GM12878 (cell line): Measurements from ENCODE around the gene CSF2. TPM values are rescaled to one million over a fixed set of nuclear protein-coding genes. Genes with fewer than 3 reads are reported as not detected.

Source experiments
- ATAC-seq: fragments of 200-7000 bp; cut with Tn5 transposase; 3 replicates; pipeline ENCODE4 v1.9.1; 2020; ENCODE audit warnings: mild to moderate bottlenecking, moderate library complexity
- BruUV-seq: library from RNA; stranded (reverse); fragments of 400-500 nt; replicated peaks from 2 replicates; lab custom pipeline; 2021; lab: Mats Ljungman, UMichigan
- CTCF ChIA-PET: fragments of 300-600 bp; sonication (Branson Sonifier 250); formaldehyde crosslinking; extraction: SDS; loops from one replicate; lab custom pipeline; 2021; ENCODE audit warnings: inconsistent platforms; lab: Yijun Ruan, JAX
- POLR2A ChIA-PET: fragments of 350-600 bp; formaldehyde crosslinking; extraction: SDS; loops from one replicate; lab custom pipeline; 2021; ENCODE audit warnings: inconsistent platforms; lab: Charles Lee
- RAD21 ChIA-PET: fragments of 300-600 bp; sonication (Branson Sonifier 250); formaldehyde crosslinking; loops from one replicate; lab custom pipeline; 2023; ENCODE audit warnings: antibody characterized with exemption; ENCODE audit not compliant: unreplicated experiment; lab: Charles Lee
- SMC1A ChIA-PET: fragments of 300-600 bp; sonication (Branson Sonifier 250); formaldehyde crosslinking; loops from one replicate; lab custom pipeline; 2023; ENCODE audit not compliant: unreplicated experiment, uncharacterized antibody; lab: Charles Lee
- DNase-seq: peaks from one replicate; pipeline ENCODE4 v3.0.0-alpha.2; 2011; ENCODE audit warnings: low read depth, low spot score
- FAIRE-seq: peaks from 3 replicates; lab custom pipeline; 2011; peaks lifted over from hg19 to GRCh38; lab: Jason Lieb, UNC
- H2AFZ ChIP-seq: 2 replicates; pipeline ENCODE4 v1.6.0; 2011; ENCODE audit warnings: low read depth, low read length, control low read depth; ENCODE audit not compliant: control insufficient read depth
- H3K27ac ChIP-seq: 2 replicates; pipeline ENCODE4 v1.5.1; 2011; ENCODE audit warnings: control low read depth; ENCODE audit not compliant: control insufficient read depth, insufficient read depth
- H3K27me3 ChIP-seq, 2 experiments: replicated peaks in 1 of 2; 2 replicates each; pipeline versions ENCODE4 v1.6.0 to v1.6.1; 2011; ENCODE audit warnings: low read length in 1 of 2; ENCODE audit not compliant: control insufficient read depth in 2 of 2, insufficient read depth in 2 of 2
- H3K36me3 ChIP-seq, 2 experiments: 2 replicates each; pipeline ENCODE4 v1.5.1; 2011; ENCODE audit warnings: low read length in 1 of 2; ENCODE audit not compliant: control insufficient read depth in 2 of 2, insufficient read depth in 2 of 2
- H3K4me1 ChIP-seq: 2 replicates; pipeline ENCODE4 v1.6.1; 2011; ENCODE audit warnings: mild to moderate bottlenecking, low read length, moderate library complexity, mixed read lengths; ENCODE audit not compliant: control insufficient read depth, insufficient read depth
- H3K4me2 ChIP-seq: 2 replicates; pipeline ENCODE4 v1.6.0; 2011; ENCODE audit warnings: control low read depth; ENCODE audit not compliant: control insufficient read depth, insufficient read depth
- H3K4me3 ChIP-seq: fragments of 200-600 bp; sonication (generic); 2 replicates; pipeline ENCODE4 v1.5.1; 2016
- H3K79me2 ChIP-seq: 2 replicates; pipeline ENCODE4 v1.6.0; 2011; ENCODE audit warnings: low read length; ENCODE audit not compliant: control insufficient read depth, insufficient read depth
- H3K9ac ChIP-seq: 2 replicates; pipeline ENCODE4 v1.8.0; 2011; ENCODE audit warnings: low read length, control low read depth, mixed read lengths; ENCODE audit not compliant: control insufficient read depth, insufficient read depth
- H3K9me3 ChIP-seq: replicated peaks from 3 replicates; pipeline ENCODE4 v1.5.1; 2011; ENCODE audit warnings: mild to moderate bottlenecking, low read length; ENCODE audit not compliant: control insufficient read depth, insufficient read depth
- H4K20me1 ChIP-seq: 2 replicates; pipeline ENCODE4 v1.6.0; 2011; ENCODE audit not compliant: control insufficient read depth, insufficient read depth
- BCL3 ChIP-seq: IDR thresholded peaks from 2 replicates; pipeline ENCODE4 v1.6.1; 2011; ENCODE audit warnings: borderline replicate concordance, low read depth, mild to moderate bottlenecking, moderate library complexity, low read length; ENCODE audit not compliant: insufficient read depth, poor library complexity, severe bottlenecking
- EED ChIP-seq: sonication (generic); IDR thresholded peaks from 2 replicates; pipeline ENCODE4 v1.6.1; 2016; ENCODE audit warnings: antibody characterized with exemption, low read depth
- FOXM1 ChIP-seq: IDR thresholded peaks from 2 replicates; pipeline ENCODE4 v1.6.1; 2012; ENCODE audit warnings: low read depth, mild to moderate bottlenecking, inconsistent platforms, low read length, moderate library complexity
- JUND ChIP-seq: IDR thresholded peaks from 2 replicates; pipeline ENCODE4 v1.6.1; 2012; ENCODE audit warnings: low read depth, mild to moderate bottlenecking, low read length, improper control_type of control experiment, moderate library complexity
- MTA2 ChIP-seq: fragments of 450-650 bp; IDR thresholded peaks from 2 replicates; pipeline ENCODE4 v1.6.1; 2016; ENCODE audit warnings: low read depth, mild to moderate bottlenecking, moderate library complexity
- POLR2A ChIP-seq: IDR thresholded peaks from 2 replicates; pipeline ENCODE4 v1.6.1; 2011; ENCODE audit warnings: low read depth, mild to moderate bottlenecking, low read length
- SPI1 ChIP-seq: IDR thresholded peaks from 2 replicates; pipeline ENCODE4 v1.6.1; 2011; ENCODE audit warnings: low read depth, mild to moderate bottlenecking, low read length, moderate library complexity, borderline replicate concordance; ENCODE audit not compliant: insufficient read depth
- ZBTB4 ChIP-seq: fragments of 450-650 bp; formaldehyde crosslinking; IDR thresholded peaks from 2 replicates; pipeline ENCODE4 v1.4.0; 2022; ENCODE audit warnings: mild to moderate bottlenecking, moderate library complexity
- ZNF207 ChIP-seq: fragments of 450-650 bp; IDR thresholded peaks from 2 replicates; pipeline ENCODE4 v1.6.1; 2014; ENCODE audit warnings: antibody characterized with exemption, mild to moderate bottlenecking, borderline replicate concordance
- WGBS: methylation state at CpG from one replicate; pipeline ENCODE4 v1.1.6; 2016; ENCODE audit warnings: low lambda C conversion rate; ENCODE audit not compliant: insufficient replicate concordance, insufficient coverage; ENCODE audit errors: missing lambda C conversion rate; 5-methylcytosine and 5-hydroxymethylcytosine counted together
- in situ Hi-C: fragments of 300-500 bp; cut with MboI; formaldehyde crosslinking; loops from 9 replicates; pipeline ENCODE4 v1.14.3; 2018; ENCODE audit warnings: mixed read lengths
- intact Hi-C: fragments of 100-400 bp; cut with micrococcal nuclease; formaldehyde crosslinking; loops from one replicate; pipeline ENCODE4 v1.14.2; 2022; ENCODE audit not compliant: unreplicated experiment
- polyA plus RNA-seq, 11 experiments: library from polyadenylated mRNA; depleted of rRNA in 4 of 11; unstranded in 6 of 11; stranded (reverse) in 5 of 11; fragments of >200 nt; fragmentation: Nextera tagmentation in 4 of 11; fragmentation: Illumina TruSeq in 1 of 11; extraction: Ambion mirVana in 4 of 11; extraction: Trizol in 1 of 11; gene quantifications; 1 replicate in 1 of 11; 2 replicates in 10 of 11; pipeline versions ENCODE4 v1.2.1 to v1.2.3, GENCODE V29; 2011 to 2016; ENCODE audit warnings: inconsistent platforms in 2 of 11, missing spikeins in 2 of 11, low read depth in 1 of 11
- total RNA-seq, 4 experiments: library from RNA; depleted of rRNA in 3 of 4; stranded (reverse); fragments of >200 nt in 3 of 4; fragmentation: Illumina TruSeq in 1 of 4; extraction: Trizol in 1 of 4; gene quantifications; 2 replicates each; pipeline versions ENCODE4 v1.2.1 to v1.2.3, GENCODE V29; 2013 to 2021

The CSF2 gene
- total and polyA plus RNA-seq, 10 of the 15 experiments (the other 5 are each of a cell fraction or from before 2014, with no cell fraction given): 0.15 to 2.0 (median 0.69) TPM; not detected in 2

GRCh38 chr5:132067451-132067850 lies 6.1 kb upstream of the CSF2 start:
- peaks cover 5% of the 10 kb centered on the region; the same call in 1 of the 2 replicates for H4K20me1 ChIP-seq
- no TSS peak for BruUV-seq
- FAIRE-seq: no peak
- CTCF ChIA-PET: interaction anchor here (0.8 to 3.8 kb wide), 4 partner anchors 47 to 112 kb away, joined by 3 to 41 read pairs (median 8); no protein-coding TSS in a partner anchor
- no peak for ATAC-seq
- in situ Hi-C loops (loop anchor here (5.0 kb wide), 3 partner anchors 65 to 290 kb away; no protein-coding TSS in a partner anchor), intact Hi-C loops (no loop called here)
- SMC1A ChIA-PET: interaction anchor here (0.8 to 2.3 kb wide), 3 partner anchors 30 to 112 kb away, joined by 3 to 6 read pairs (median 3); no protein-coding TSS in a partner anchor
- H3K79me2 ChIP-seq: no peaks in the 10 kb centered on the region
- RAD21 ChIA-PET: interaction anchor here (1.5 to 1.7 kb wide), 2 partner anchors 111 to 171 kb away, joined by 4 read pairs; no protein-coding TSS in a partner anchor
- no peak overlapping the region for H3K4me3 ChIP-seq
- H3K36me3 ChIP-seq: no peaks in the 10 kb centered on the region
- no peaks in the 10 kb centered on the region; the same call in 1 of the 2 replicates for H3K4me1 ChIP-seq
- no peak overlapping the region for H3K27ac ChIP-seq
- DNase-seq: no peak
- no peak overlapping the region for H3K9ac ChIP-seq
- no peaks in the 10 kb centered on the region for H3K27me3 ChIP-seq
- POLR2A ChIA-PET: no interaction called here
- no peak overlapping the region for H3K4me2 ChIP-seq
- H3K9me3 ChIP-seq: no peaks in the 10 kb centered on the region
- WGBS: 71% methylated on average over 11 of the region's 11 CpGs
- no peak for TF ChIP-seq MTA2
- no peak overlapping the region for H2AFZ ChIP-seq

DNA sequence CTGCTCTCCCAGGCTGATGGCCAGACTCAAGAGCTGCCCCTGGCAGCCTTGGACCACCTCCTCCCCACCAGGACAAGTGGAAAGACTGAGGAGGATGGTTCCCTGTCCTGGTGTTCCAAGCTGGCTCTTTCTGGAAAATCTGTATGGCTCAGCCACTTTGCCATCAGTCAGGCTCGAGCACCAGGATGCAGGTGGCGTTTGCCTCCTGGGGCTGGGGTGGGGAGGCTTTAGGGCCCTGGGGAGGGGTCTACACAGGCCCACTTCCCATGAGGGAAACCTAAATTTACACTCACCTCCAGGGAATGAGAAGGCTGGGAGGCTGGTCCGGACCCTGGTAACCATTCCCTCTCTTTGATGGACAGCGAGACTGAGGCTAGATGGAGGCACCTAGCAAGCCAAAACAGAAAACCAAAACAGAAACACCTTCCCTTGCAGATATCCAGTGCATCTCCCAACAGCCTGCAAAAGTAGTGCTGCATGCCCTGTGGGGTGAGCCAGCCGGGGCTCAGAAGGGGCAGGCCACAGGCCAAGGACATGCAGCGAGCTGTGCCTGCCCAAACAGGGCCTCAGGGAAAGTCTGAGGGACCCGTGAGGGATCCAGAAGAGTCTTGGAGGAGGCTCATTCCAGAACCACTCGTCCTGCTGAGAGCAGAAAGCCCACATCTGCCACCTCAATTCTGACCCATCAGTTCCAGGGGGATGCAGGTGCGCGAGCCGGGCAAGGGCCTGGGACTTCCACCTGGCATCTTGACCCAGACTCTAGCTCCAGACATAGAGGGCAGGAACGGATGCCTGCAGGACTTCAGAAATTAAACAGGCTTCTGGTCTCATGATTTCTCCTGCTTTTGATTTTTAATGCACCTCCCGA lies 5.4 kb upstream of the CSF2 start:
- intact Hi-C loops: no loop called here
- Histone ChIP-seq H3K9me3 (no peaks in the 10 kb centered on the region), H3K27ac (no peak overlapping the region), H3K4me3 (no peak overlapping the region), H4K20me1 (peaks cover 5% of the 10 kb centered on the region; the same call in 1 of the 2 replicates), H3K36me3 (no peaks in the 10 kb centered on the region), H2AFZ (no peak overlapping the region), H3K4me1 (no peaks in the 10 kb centered on the region; the same call in 1 of the 2 replicates), H3K79me2 (no peaks in the 10 kb centered on the region), H3K4me2 (no peak overlapping the region), H3K9ac (no peak overlapping the region), H3K27me3 (no peaks in the 10 kb centered on the region)
- no TSS peak for BruUV-seq
- SMC1A ChIA-PET: interaction anchor here (2.3 kb wide), 1 partner anchor 109 kb away, joined by 6 read pairs; no protein-coding TSS in a partner anchor
- in situ Hi-C loops: loop anchor here (5.0 kb wide), 3 partner anchors 64 to 289 kb away; no protein-coding TSS in a partner anchor
- CTCF ChIA-PET: interaction anchor here (2.2 kb wide), 1 partner anchor 66 kb away, joined by 14 read pairs; no protein-coding TSS in a partner anchor
- 59% methylated on average over 13 of the region's 13 CpGs for WGBS
- DNase-seq (no peak), FAIRE-seq (no peak), ATAC-seq (no peak)
- POLR2A ChIA-PET: no interaction called here
- RAD21 ChIA-PET: interaction anchor here (1.5 to 1.7 kb wide), 2 partner anchors 110 to 170 kb away, joined by 4 read pairs; no protein-coding TSS in a partner anchor
- TF ChIP-seq EED (no peak), ZBTB4 (CRISPR knock-in tag) (no peak), FOXM1 (no peak), SPI1 (no peak), POLR2A (no peak), BCL3 (no peak), JUND (no peak), ZNF207 (no peak)
